Right lung (tissue), 5 donors: ENCODE results near the gene FBXO21. TPM values are rescaled to one million over a fixed set of nuclear protein-coding genes. Genes with fewer than 3 reads are reported as not detected.

ENCODE experiments used
- DNase-seq, 2 donors: peaks; one replicate each; pipeline ENCODE4 v3.0.0-alpha.2; 2013
- polyA plus RNA-seq, 5 donors: library from polyadenylated mRNA; unstranded; fragments of 120-200 nt; gene quantifications; one replicate each; pipeline versions ENCODE4 v1.2.1 to v1.2.3, GENCODE V29; 2013; ENCODE audit warnings: inconsistent platforms in 1 of 5, low replicate concordance in 1 of 5; ENCODE audit not compliant: insufficient read length in 5 of 5, insufficient read depth in 1 of 5

The FBXO21 gene
- polyA plus RNA-seq, 5 donors = 42.8 to 55.7 (median 49.6) TPM

GRCh38 chr12:117141097-117141898 is 49.0 kb downstream of the FBXO21 start:
- no peak for DNase-seq

- DNase-seq = no peak
Observed at GRCh38 chr12:117140397-117141096, 49.7 kb downstream of the FBXO21 start.

DNA sequence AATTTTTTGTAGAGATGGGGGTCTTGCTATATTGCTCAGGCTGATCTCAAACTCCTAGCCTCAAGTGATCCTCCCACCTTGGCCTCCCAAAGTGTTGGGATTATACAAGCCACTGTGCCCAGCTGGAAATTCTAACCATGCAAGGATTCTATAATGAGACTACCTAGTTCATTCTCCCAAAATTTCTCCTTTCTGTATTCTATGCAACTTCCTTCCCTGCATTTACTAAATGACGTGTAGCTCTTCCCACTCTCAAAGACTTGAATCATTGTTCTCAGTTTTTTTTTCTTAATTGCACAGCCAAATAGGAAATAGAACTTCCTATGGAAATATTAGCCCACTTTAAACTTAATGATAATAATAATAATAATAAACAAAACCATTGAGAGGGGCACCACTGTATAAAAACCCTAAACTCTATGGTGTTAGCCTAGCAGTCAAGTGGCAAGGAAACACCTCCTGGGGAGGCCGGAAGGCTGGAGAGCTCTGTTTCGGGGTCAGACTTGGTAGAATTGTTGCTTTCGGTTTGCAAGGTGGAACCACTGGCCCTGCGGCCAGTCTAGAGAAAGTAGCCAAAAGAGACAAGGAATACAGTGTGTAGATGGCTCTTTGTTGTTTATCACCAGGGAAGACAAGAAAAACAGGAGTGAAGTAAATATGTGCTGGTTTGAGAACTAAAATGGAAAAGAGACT is 51.1 kb downstream of the FBXO21 start:
- DNase-seq = no peak

GRCh38 chr12:117134721-117135120 is 55.5 kb downstream of the FBXO21 start:
- DNase-seq = no peak

GRCh38 chr12:117134059-117134458 is 56.2 kb downstream of the FBXO21 start:
- DNase-seq = no peak

DNA sequence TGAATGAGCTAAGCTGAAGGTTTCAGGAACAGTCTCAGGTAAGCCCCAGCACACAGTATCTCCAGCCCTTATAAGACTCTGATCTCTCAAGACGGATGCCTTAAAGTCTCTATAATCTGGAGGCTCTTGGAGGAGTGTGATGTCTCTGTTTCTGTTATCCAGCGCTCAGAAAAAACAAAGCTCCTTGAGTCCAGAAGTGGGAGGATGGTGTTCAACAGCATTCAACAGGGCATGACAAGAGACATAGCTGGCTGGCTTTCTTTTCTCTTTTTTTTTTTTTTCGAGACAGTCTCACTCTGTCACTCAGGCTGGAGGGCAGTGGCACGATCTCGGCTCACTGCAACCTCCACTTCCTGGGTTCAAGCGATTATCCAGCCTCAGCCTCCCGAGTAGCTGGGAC is 59.5 kb downstream of the FBXO21 start:
- DNase-seq = no peak

DNA sequence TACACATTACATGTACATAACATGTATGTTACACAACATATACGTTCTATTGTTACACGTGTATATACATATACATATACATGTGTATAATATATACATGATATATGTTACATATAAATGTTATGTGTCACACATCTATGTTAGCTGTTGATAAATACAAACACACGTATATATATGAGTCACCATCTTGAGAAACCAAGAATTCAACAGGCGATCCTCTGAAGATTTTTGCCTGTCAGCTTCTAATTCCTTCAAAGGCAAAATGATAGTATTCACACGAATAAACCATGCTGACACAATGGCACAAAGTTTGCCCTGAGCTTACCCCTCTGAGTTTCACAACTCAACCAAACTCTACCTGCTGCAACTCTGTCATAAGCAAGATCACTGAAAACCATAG is 60.9 kb downstream of the FBXO21 start:
- no peak for DNase-seq

GRCh38 chr12:117127933-117128823 is 62.1 kb downstream of the FBXO21 start:
- DNase-seq = no peak

- no peak for DNase-seq
Observed at GRCh38 chr12:117126335-117126734, 63.9 kb downstream of the FBXO21 start.

- DNase-seq = no peak
Observed at GRCh38 chr12:117125767-117126166, 64.5 kb downstream of the FBXO21 start.

DNA sequence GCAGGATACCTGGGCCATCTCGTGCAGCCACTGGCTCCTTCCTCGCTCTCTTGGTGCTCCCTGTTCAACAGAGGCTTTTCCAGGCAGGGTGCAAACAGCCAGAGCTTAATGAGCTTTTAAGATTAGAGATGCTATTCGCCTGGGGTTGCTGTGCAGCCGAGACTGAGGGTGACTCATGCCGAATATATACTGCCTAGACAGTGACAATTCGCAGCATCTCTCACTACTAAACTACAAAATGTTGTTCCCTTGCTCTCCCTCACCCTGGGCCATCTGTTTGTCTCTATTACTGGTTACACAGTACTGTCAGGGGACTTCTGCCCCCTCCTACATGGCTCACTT is 65.0 kb downstream of the FBXO21 start:
- no peak for DNase-seq

DNA sequence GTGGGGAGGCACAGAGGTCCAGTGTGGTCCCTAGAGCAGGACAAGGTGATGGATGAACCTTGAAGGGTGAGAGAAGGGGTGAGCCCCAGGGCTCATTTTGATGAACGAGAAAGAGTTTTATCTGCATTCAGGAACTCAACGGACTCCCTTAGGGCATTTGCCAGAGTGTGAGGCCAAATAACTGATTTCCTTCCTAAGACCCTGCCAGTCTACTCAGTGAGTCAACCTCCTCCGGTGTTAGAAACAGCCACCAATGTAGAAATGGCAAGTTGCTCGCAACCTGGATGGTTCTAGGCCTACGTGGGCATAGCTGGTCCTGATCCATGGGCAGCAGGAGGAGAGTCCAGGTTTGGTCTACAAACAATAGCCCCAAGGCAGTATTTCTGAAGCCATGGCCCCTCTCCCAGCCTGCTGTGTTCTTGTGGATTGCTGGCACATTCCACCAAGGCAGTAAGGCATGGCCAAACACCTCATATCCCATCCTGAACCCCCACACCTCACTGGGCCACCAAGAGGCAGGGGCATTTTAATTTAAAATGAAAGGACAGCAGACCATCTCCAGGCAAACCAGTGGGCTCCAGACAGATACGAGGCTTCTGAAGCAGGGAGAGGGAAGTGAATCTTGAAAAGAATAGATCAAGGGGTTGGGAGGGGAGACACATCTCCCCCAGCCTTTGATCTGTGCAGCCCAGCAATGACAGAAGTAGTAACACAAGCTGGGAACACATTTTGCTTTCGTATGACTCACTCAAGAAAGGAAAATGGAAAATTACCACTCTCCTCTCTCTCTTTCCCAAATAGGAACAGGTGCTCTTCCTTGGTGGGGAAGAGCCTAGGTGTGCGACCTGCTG is 65.6 kb downstream of the FBXO21 start:
- DNase-seq = no peak

DNA sequence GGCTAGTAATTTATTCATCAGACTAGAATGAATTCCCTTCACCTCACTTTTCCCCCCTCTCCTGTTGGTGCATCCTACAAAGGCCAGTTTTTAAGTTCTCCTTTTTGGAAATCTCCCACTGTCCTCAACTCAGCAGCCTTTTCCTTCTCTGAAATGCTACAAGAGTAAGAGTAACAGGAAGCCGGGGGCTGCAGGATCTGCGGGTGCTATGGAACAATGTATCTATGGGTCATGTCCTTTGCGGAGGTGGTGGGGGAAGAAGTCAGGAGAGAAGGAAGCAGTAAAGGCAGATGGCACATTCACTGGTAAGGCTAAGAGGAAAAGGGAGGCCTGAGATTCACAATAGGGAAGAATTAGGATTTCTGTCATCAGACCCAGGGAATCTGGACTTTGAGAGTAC is 68.8 kb downstream of the FBXO21 start:
- no peak for DNase-seq

- DNase-seq = no peak
Observed at GRCh38 chr12:117120787-117121186, 69.5 kb downstream of the FBXO21 start.

GRCh38 chr12:117119592-117120198 is 70.6 kb downstream of the FBXO21 start:
- no peak for DNase-seq

DNA sequence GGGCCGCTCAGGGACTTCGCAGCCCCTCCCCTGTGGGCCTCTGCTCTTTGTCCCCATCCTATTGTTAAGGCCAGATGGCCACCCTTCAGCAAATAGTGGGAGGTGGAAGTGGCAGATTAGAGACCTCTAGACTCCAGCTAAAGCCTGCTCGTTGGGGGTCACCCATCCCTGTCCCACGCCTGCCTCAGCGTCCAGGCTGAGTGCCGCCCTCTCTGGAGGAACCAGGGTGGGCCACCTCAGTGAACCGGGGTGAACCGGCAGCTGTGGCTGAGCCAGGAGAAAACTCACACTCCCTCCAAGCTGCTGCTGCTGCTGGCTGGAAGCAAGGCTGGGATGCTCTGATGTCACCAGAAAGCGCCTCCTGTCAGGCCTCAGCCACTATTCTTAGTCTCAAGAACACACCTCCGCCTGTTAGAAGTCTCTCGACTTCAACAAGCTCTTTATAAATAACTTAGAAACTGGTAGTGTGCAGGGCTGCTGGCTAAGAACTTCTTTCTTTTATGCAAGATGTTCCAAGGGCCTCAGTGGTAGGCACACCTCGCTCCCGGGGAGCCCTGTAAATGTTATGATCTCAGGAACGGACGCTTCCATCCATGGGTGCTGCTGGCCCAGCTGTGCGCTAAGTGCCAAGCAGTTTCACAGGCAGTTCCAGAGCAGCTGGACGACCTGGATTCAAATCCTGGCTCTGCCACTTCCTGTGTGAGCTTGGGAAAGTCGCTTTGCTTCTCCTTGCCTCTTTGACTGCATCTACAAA is 71.3 kb downstream of the FBXO21 start:
- DNase-seq = no peak

DNA sequence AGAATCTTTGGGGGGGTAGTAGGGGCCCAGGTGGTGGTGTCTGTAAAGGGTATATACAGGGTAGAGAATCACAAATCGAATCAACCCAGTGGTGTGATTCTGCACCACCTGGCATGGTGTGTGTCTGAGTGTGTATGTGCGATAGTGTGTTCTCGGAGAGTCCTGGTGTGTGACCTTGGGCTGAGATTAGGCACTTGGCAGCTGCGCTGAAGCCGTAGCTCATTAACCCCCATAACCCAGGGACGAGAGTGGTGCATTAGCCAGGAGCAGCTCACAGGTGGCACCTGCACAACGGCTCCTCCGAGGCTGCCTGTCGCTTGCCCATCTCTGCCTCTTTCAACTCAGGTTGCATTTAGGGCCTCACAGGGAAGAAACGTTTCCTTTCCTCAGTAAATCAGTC is 75.5 kb downstream of the FBXO21 start:
- no peak for DNase-seq

GRCh38 chr12:117113231-117113630 is 77.0 kb downstream of the FBXO21 start:
- no peak for DNase-seq

DNA sequence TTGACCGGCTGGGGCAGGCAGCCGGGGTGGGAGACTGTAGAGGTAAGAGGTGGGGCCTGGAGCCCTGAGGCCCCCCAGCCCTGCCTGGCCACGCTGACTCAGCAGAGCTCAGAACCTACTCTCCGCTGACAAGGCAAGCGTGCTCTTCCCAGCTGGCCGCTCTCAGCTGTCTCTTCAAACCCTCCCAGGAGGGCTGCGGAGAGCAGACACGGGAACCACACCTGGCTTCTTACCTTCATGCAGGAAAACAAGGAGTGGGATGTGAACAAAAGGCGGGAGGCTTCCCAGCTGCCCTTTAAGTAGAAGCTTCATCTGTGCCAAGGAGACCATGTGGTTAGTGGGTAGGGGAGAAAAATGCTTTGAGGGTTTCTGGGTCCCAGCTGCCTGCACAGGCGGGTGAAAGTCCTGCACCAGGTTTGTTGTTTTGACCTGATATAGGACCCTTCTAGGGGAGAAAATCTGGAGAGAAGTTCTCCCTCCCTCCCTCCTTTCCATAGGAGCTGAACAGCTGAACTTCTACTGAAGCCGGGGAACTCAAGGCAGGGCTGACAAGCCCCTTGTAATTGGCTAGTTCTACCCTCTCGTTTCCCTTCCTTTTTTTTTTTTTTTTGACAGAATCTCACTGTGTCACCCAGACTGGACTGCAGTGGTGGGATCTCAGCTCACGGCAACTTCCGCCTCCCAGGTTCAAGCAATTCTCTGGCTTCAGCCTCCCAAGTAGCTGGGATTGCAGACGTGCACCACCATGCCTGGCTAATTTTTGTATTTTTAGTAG is 78.3 kb downstream of the FBXO21 start:
- DNase-seq = no peak
